GM23248 (cell line): ENCODE results near the gene CNOT2.

Experiments used
- EZH2 ChIP-seq: fragments of 200-600 bp; sonication (generic); IDR thresholded peaks from 2 replicates; pipeline ENCODE4 v1.6.1; 2018; ENCODE audit warnings: antibody characterized with exemption, mild to moderate bottlenecking; ENCODE audit not compliant: insufficient read depth, poor library complexity, severe bottlenecking
- EZH2phosphoT487 ChIP-seq: fragments of 200-600 bp; sonication (generic); IDR thresholded peaks from 2 replicates; pipeline ENCODE4 v1.6.1; 2018; ENCODE audit warnings: antibody characterized with exemption, moderate library complexity, mild to moderate bottlenecking, low read depth; ENCODE audit not compliant: insufficient read depth

- TF ChIP-seq EZH2: no peak
- no peak for TF ChIP-seq EZH2phosphoT487
Observed at GRCh38 chr12:70386771-70387170, 143.5 kb downstream of the CNOT2 start.
